RWPE2 (cell line): ENCODE measurements around the gene CHML.

Experiments used
- ATAC-seq: fragments of 200-7000 bp; cut with Tn5 transposase; 3 replicates; pipeline ENCODE4 v1.9.1; 2021; ENCODE audit warnings: low read depth
- DNase-seq: peaks from one replicate; pipeline ENCODE4 v3.0.0-alpha.2; 2020; ENCODE audit warnings: low spot score
- H3K27ac ChIP-seq: fragments of 450-650 bp; 2 replicates; pipeline ENCODE4 v1.5.1; 2017; ENCODE audit warnings: mild to moderate bottlenecking; ENCODE audit not compliant: poor library complexity, severe bottlenecking
- H3K27me3 ChIP-seq: fragments of 250-450 bp; sonication (Bioruptor Pico); 2 replicates; pipeline ENCODE4 v1.5.1; 2021; ENCODE audit warnings: mild to moderate bottlenecking, moderate library complexity; ENCODE audit not compliant: insufficient read depth, poor library complexity, severe bottlenecking
- H3K36me3 ChIP-seq: fragments of 250-450 bp; sonication (Bioruptor Pico); 2 replicates; pipeline ENCODE4 v1.5.1; 2020; ENCODE audit warnings: low read depth, mild to moderate bottlenecking, moderate library complexity
- H3K4me1 ChIP-seq: fragments of 250-450 bp; sonication (Bioruptor Pico); 2 replicates; pipeline ENCODE4 v1.5.1; 2021; ENCODE audit warnings: mild to moderate bottlenecking, moderate library complexity; ENCODE audit not compliant: insufficient read depth, poor library complexity, severe bottlenecking
- H3K4me3 ChIP-seq: fragments of 250-450 bp; sonication (Bioruptor Pico); 2 replicates; pipeline ENCODE4 v1.5.1; 2021; ENCODE audit warnings: mild to moderate bottlenecking, moderate library complexity; ENCODE audit not compliant: severe bottlenecking
- H3K9me3 ChIP-seq: fragments of 250-450 bp; sonication (Bioruptor Pico); 2 replicates; pipeline ENCODE4 v1.5.1; 2021; ENCODE audit warnings: mild to moderate bottlenecking, moderate library complexity; ENCODE audit not compliant: severe bottlenecking
- CTCF ChIP-seq: fragments of 450-650 bp; IDR thresholded peaks from one replicate; pipeline ENCODE4 v1.5.1; 2017; ENCODE audit warnings: mild to moderate bottlenecking, moderate library complexity; ENCODE audit not compliant: poor library complexity, severe bottlenecking

The CHML gene

GRCh38 chr1:241632987-241633386 lies 7.2 kb downstream of the CHML start:
- Histone ChIP-seq H3K27me3 (no peaks in the 10 kb centered on the region), H3K4me3 (no peak overlapping the region), H3K27ac (no peak overlapping the region), H3K4me1 (peaks cover 13% of the 10 kb centered on the region), H3K36me3 (peaks cover 29% of the 10 kb centered on the region), H3K9me3 (no peaks in the 10 kb centered on the region)
- TF ChIP-seq CTCF: no peak
- ATAC-seq (no peak), DNase-seq (no peak)

DNA sequence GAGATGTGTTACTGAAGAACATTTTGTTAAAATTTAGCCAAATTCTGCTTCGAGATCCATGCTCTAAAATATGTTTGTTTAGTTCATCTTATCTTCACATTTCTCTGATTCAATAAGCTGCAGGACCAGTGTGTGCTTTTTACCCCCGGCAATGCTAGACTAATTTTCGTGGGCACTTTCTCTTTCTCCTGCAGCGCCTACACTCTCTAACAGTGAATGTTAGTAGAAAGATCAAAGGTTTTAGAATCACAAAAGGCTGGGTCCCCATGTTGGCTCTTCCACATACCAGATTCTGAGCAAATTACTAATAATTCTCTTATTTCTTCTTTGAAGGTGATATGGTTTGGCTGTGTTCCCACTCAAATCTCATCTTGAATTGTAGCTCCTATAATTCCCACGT lies 8.5 kb downstream of the CHML start:
- Histone ChIP-seq H3K4me1 (peaks cover under 1% of the 10 kb centered on the region), H3K9me3 (no peaks in the 10 kb centered on the region), H3K36me3 (peaks cover 25% of the 10 kb centered on the region), H3K27ac (no peak overlapping the region), H3K27me3 (no peaks in the 10 kb centered on the region), H3K4me3 (no peak overlapping the region)
- no peak for DNase-seq
- TF ChIP-seq CTCF: no peak
- ATAC-seq: no peak

DNA sequence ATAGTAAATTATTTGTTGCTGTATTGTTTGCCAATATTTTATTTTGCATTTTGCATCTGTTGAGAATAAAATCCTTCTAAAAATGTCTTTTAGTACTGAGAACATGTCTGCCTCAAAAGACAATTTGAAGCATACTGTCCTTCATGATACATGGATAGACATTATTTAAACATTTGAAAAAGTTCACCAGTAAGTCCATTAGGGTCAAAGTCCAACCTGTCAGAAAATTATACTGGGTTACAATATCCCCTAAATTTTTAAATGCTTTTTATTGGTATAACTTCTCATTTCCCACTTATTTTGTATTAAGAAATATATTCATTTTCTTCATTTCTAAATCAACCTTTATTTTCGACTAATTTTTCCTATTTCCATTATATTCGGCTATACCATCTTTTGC lies 9.3 kb downstream of the CHML start:
- DNase-seq: no peak
- no peak overlapping the region for H3K4me3 ChIP-seq
- H3K9me3 ChIP-seq: no peaks in the 10 kb centered on the region
- TF ChIP-seq CTCF: no peak
- no peaks in the 10 kb centered on the region for H3K4me1 ChIP-seq
- no peak overlapping the region for H3K27ac ChIP-seq
- no peak for ATAC-seq
- H3K27me3 ChIP-seq: no peaks in the 10 kb centered on the region
- H3K36me3 ChIP-seq: peaks cover 19% of the 10 kb centered on the region

DNA sequence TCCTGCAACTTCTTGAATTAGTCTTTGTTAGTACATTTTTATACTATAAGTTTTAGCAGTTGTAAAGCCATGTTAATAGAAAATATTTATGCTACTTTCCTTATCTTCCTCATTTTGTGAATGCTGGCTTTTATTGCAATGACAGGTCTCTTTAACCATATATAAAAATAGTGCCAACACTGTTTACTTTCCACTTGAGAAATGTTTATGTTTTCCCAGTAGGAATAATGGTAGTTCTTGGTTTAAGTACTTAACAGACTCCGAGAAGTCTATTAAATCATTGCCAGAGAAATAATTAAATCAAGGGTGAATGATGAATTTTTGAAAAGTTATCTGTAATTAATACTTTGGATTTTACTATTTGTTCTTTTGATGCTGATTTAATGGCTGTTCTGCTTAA lies 9.7 kb downstream of the CHML start:
- H3K27ac ChIP-seq: no peak overlapping the region
- DNase-seq: no peak

DNA sequence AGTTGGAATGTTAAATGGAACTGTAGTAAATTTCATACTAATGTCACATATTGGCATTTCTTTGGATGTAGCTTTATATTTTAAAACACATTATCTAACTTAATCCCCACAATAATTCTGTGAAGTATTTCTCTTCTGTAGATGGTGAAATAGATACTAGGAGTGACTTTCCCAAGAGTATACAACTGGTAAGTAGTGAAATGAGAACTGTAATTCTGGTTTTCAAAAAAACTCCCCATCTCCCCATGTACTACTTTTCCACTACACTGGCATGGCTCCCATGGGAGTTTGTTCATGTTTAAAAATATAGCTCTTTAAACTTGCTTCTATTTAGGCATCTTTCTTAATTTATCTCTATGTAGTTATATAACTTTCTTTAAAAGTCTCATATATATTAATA lies 10.2 kb downstream of the CHML start:
- H3K4me1 ChIP-seq: no peaks in the 10 kb centered on the region
- DNase-seq (no peak), ATAC-seq (no peak)
- no peak for TF ChIP-seq CTCF
- peaks cover 10% of the 10 kb centered on the region for H3K36me3 ChIP-seq
- no peaks in the 10 kb centered on the region for H3K9me3 ChIP-seq
- no peak overlapping the region for H3K4me3 ChIP-seq
- H3K27ac ChIP-seq: no peak overlapping the region
- H3K27me3 ChIP-seq: no peaks in the 10 kb centered on the region

More for the DNA sequence above, 9.7 kb downstream of the CHML start:
- peaks cover 15% of the 10 kb centered on the region for H3K36me3 ChIP-seq
- no peak for ATAC-seq
- no peaks in the 10 kb centered on the region for H3K27me3 ChIP-seq
- H3K4me3 ChIP-seq: no peak overlapping the region
- no peaks in the 10 kb centered on the region for H3K9me3 ChIP-seq
- TF ChIP-seq CTCF: no peak
- no peaks in the 10 kb centered on the region for H3K4me1 ChIP-seq
